HG03159 (cell line): ENCODE data around the gene RNF220.
"Not testable (repeated sequence)": the region's sequence is repeated elsewhere in the genome, so short reads cannot be mapped to it uniquely, and the experiment has no call there.

ENCODE experiments used
- ATAC-seq: cut with Tn5 transposase; IDR thresholded peaks from one replicate; pipeline ENCODE4 v1.9.1; 2021; ENCODE audit warnings: mild to moderate bottlenecking, moderate library complexity; ENCODE audit not compliant: unreplicated experiment

Gene RNF220

DNA sequence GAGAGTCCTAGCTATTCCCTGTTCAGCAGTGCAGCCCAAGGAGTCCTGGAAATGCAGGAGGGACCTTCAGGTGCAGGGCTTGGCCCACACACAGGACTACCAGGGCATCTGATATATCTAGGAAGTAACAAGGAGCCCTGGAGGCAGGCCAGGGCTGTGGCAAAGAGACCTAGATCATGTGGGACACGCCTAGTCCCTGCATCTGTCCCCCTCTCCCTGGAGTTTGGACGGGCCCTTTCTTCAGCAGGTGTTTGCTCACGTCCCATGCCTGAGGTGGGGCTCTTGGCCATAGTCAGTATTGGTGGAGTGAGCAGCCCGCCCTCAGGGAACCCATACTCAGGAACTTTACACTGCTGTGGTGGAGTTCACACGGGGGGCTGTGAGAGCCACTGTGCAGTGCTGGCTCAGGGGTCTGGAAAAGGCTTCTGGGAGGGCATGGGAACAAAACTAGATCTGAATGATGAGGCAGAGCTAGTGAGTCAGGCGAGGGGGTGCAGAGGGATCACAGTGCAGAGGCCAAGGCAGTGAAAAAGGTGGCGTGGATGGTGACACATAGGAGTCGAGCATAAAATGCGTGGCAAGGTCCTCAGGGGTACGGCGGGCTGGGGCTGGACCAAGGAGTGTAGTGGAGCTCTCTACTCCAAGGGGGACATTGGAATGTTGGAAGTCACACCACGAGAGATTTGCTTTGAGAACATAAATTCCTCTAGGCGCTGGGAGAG is 243.6 kb downstream of the RNF220 start:
- no peak for ATAC-seq

GRCh38 chr1:44649788-44650158 is 244.7 kb downstream of the RNF220 start:
- ATAC-seq = no peak

DNA sequence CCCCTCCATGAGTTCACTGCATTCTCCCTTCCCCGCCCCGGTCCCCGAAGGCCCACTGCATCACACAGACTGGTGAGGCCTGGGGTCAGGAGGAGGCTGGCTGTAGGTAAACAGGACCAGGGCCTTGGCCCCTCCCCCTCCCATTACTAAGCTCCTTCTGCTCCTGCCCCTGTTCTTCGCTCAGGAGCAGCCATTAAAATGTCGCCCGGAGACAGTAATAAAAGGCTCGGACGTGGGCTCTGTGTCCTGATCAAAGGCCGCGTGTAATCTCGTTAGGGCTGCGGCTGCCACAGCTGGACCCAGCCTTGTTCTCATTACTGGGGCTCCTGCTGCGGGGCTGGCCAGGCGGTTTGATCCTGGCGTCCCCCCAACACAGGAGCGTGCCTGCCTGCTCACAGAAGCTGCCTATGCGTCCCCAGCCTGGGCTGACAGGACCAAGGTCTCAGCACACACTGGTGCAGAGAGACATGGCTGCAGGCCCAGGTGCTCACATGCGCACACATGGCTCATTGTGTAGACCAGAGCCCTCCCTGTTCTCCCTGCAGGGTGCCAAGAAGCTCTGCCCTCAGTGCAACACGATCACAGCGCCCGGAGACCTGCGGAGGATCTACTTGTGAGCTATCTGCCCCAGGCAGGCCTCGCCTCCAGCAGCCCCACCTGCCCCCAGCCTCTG is 245.2 kb downstream of the RNF220 start:
- no peak for ATAC-seq

GRCh38 chr1:44651069-44651468 is 246.0 kb downstream of the RNF220 start:
- ATAC-seq = no peak

GRCh38 chr1:44652445-44653106 is 247.5 kb downstream of the RNF220 start:
- ATAC-seq = peak; percentile 64

DNA sequence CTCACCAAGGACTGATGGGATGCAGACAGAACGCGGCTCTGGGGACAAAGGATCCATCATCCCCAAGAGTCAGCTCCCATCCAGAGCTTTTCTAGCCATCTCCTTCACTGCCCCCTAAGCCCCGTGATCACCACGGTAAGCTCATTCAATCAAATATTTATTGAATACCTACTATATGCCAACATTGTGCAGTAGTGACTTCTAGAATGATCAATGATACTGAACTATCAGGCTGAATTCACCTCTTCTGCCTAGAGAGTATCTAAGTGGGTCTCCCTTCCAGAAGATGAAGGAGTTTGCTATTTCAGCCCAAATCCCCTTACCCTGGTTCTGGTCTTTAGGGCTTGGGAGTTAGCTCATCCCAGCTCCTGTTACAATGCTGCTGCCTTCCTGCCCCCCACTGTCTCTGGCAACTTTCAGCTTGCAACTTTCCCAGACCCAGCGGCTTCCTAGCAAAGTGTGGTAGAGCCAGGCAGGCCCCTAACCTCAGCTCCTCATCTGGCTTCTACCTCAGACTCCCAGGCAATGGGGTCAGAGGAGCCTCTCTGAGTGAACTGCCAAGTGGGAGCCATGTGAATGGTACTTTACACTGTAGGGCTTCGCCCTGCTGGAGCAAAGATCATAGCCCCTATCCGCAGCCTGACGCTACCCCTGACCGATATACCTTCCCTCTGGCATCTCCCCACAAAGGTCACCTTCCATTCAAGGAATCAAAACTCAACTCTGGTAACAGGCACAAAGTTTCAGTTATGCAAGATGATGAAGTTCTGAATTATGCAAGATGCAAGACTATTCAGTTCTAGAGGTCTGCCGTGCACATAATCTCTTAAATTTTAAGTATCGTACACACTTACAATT is 248.3 kb downstream of the RNF220 start:
- ATAC-seq = no peak

DNA sequence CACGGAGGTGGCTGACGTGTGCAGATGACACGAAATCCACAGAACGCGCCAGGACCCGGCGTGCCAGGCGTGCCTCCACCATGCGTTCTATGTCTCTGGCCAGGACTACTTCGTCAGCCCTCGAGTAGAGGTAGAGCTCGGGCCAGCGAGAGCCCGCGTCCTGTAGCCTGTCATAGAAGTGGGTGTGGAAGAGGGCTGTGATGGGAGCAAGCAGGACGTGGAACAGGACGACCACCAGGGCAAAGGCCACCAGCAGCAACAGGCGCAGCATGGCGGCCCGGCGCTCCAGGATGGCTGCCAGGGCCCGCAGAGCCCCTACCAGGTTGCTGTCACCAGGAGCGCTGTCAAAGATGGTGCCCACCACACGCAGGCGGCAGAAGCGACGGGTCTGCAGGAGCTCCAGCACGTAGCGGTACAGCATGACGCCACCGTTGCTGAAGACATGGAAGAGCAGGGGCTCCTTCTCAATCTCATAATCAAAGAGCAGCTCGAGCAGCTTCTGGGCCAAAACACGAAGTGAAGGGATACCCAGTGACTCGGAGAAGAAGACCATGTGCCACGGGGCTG is 249.6 kb downstream of the RNF220 start:
- no peak for ATAC-seq

- ATAC-seq = no peak
Observed at GRCh38 chr1:44655609-44656008, 250.6 kb downstream of the RNF220 start.

DNA sequence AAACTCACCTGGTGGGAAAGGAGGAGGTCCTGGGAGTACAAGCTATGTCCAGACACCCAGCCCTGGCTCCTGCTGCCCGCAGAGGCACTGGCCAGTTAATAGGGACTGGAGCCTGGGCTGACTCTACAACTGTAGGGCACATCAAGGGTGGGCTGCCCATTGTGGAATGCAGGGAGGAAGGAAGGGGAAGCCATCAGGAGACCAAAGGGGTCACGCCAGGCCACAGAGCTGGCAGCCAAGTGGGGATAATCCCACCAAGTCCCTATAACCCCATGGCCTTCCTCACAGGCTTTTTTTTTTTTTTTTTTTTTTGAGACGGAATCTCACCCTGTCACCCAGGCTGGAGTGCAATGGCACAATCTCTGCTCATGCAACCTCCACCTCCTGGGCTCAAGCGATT is 254.5 kb downstream of the RNF220 start:
- ATAC-seq = no peak

DNA sequence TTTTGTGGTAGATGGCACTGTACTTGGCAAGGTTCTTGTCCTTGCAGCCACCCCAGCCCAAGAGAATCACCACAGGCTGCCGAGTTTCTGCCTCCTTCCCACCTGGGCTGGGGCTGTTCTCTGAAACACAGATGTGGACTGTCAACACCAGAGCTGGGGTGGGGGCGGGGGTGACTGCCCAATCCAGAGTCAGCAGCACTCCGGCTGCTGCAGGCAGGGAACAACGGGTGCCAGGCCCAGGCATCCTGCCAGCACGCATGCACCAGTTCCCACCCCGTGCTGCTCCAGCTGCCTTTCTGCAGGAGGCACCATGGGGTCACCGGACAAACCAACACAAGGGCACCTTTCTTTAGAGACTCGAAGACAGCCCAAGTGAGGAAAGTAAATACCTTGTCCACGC is 255.1 kb downstream of the RNF220 start:
- no peak for ATAC-seq

GRCh38 chr1:44661781-44662682 is 257.0 kb downstream of the RNF220 start:
- ATAC-seq = no peak

- ATAC-seq = no peak
Observed at GRCh38 chr1:44662683-44663030, 257.6 kb downstream of the RNF220 start.

DNA sequence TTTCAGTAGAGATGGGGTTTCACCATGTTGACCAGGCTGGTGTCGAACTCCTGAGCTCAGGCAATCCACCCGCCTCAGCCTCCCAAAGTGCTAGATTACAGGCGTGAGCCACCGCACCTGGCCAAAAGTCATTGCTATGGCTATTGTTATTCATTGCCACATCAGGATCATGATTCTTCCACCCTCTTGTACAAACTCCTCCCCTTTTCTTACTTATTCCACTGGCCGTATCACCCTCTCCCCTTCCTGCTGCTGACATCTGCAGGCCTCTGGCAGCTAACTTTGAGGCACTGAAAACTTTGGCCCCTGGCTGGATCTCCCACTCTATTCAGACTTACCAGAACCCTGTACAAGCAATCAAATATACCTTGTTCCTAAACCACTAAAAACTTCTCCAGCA is 258.4 kb downstream of the RNF220 start:
- ATAC-seq = no peak

- no peak for ATAC-seq
Observed at GRCh38 chr1:44664730-44665370, 259.8 kb downstream of the RNF220 start.

DNA sequence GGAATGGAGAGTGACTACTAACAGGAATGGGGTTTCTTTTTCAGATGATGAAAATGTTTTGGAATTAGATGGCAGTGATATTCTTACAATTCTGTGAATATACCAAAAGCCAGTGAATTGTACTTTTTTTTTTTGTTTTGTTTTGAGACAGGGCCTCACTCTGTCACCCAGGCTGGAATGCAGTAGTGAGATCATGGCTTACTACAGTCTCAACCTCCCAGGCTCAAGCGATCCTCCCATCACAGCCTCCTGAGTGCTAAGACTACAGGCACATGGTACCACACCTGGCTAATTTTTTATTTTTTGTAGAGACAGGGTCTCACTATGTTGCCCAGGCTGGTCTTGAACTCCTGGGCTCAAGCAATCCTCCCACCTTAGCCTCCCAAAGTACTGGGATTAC is 261.7 kb downstream of the RNF220 start:
- ATAC-seq = not testable (repeated sequence)

- no peak for ATAC-seq
Observed at GRCh38 chr1:44670751-44671640, 265.9 kb downstream of the RNF220 start.

- ATAC-seq = no peak
Observed at GRCh38 chr1:44672254-44672955, 267.4 kb downstream of the RNF220 start.
